ENCODE results near the gene PRR29.

GRCh38 chr17:63962298-63962744 is 35.8 kb upstream of the PRR29 start:
- TF ChIP-seq POLR2AphosphoS5 (IDR thresholded peaks at IDR 0.05), result no peak
- TF ChIP-seq, protein P1, sequence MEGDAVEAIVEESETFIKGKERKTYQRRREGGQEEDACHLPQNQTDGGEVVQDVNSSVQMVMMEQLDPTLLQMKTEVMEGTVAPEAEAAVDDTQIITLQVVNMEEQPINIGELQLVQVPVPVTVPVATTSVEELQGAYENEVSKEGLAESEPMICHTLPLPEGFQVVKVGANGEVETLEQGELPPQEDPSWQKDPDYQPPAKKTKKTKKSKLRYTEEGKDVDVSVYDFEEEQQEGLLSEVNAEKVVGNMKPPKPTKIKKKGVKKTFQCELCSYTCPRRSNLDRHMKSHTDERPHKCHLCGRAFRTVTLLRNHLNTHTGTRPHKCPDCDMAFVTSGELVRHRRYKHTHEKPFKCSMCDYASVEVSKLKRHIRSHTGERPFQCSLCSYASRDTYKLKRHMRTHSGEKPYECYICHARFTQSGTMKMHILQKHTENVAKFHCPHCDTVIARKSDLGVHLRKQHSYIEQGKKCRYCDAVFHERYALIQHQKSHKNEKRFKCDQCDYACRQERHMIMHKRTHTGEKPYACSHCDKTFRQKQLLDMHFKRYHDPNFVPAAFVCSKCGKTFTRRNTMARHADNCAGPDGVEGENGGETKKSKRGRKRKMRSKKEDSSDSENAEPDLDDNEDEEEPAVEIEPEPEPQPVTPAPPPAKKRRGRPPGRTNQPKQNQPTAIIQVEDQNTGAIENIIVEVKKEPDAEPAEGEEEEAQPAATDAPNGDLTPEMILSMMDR (IDR thresholded peaks at IDR 0.05), result no peak
